K562 (cell line): ENCODE measurements around the gene ANXA4. TPM values are rescaled to one million over a fixed set of nuclear protein-coding genes. Genes with fewer than 3 reads are reported as not detected.
"Not testable (repeated sequence)": the region's sequence is repeated elsewhere in the genome, so short reads cannot be mapped to it uniquely, and the experiment has no call there.

Experiments used
- CBFB ChIP-seq: sonication (generic); formaldehyde crosslinking; IDR thresholded peaks from 2 replicates; pipeline ENCODE4 v1.4.0; 2020; ENCODE audit warnings: mild to moderate bottlenecking, missing genetic modification reagents
- CREB1 ChIP-seq, 2 experiments: sonication (generic) in 1 of 2; formaldehyde crosslinking in 1 of 2; IDR thresholded peaks; 2 replicates each; pipeline versions ENCODE4 v1.6.1 to v1.8.0; 2012 to 2022; ENCODE audit warnings: inconsistent platforms in 1 of 2, mild to moderate bottlenecking in 1 of 2, missing genetic modification reagents in 1 of 2, moderate library complexity in 1 of 2
- CTBP1 ChIP-seq: fragments of 450-650 bp; IDR thresholded peaks from 2 replicates; pipeline ENCODE4 v1.6.1; 2016; ENCODE audit warnings: borderline replicate concordance
- RAD21 ChIP-seq, 2 experiments: fragments of 250-450 bp in 1 of 2; fragments of 450-650 bp in 1 of 2; sonication (Bioruptor Pico) in 1 of 2; formaldehyde crosslinking in 1 of 2; IDR thresholded peaks in 1 of 2; conservative IDR thresholded peaks in 1 of 2; 2 replicates each; pipeline versions ENCODE4 v1.4.0 to v1.8.0; 2020 to 2022; ENCODE audit warnings: mild to moderate bottlenecking in 2 of 2, moderate library complexity in 1 of 2
- RB1 ChIP-seq: fragments of 450-650 bp; IDR thresholded peaks from 2 replicates; pipeline ENCODE4 v1.6.1; 2017; ENCODE audit warnings: low read depth, mild to moderate bottlenecking
- SOX6 ChIP-seq: fragments of 450-650 bp; IDR thresholded peaks from 2 replicates; pipeline ENCODE4 v1.6.1; 2014; ENCODE audit warnings: mild to moderate bottlenecking
- STAG1 ChIP-seq: sonication (generic); formaldehyde crosslinking; IDR thresholded peaks from 2 replicates; pipeline ENCODE4 v1.5.0; 2020; ENCODE audit warnings: missing genetic modification reagents, borderline replicate concordance
- polyA plus RNA-seq, 8 experiments: library from polyadenylated mRNA; depleted of rRNA in 4 of 8; stranded (reverse) in 5 of 8; unstranded in 3 of 8; fragments of >200 nt; fragmentation: Nextera tagmentation in 2 of 8; fragmentation: Illumina TruSeq in 1 of 8; extraction: Ambion mirVana in 2 of 8; extraction: Trizol in 1 of 8; gene quantifications; 2 replicates each; pipeline versions ENCODE4 v1.2.1 to v1.2.3, GENCODE V29; 2011 to 2014; ENCODE audit warnings: inconsistent platforms in 1 of 8, missing spikeins in 1 of 8
- total RNA-seq, 7 experiments: library from RNA; depleted of rRNA in 6 of 7; stranded (reverse); fragments of >200 nt in 6 of 7; fragmentation: Illumina TruSeq in 2 of 7; extraction: Trizol in 2 of 7; gene quantifications; 2 replicates each; pipeline versions ENCODE4 v1.2.1 to v1.2.3, GENCODE V29; 2011 to 2021; ENCODE audit warnings: low replicate concordance in 1 of 7
- TF ChIP-seq, protein P1 (sequence below): IDR thresholded peaks from 2 replicates; pipeline ENCODE4 v1.6.1; 2011; ENCODE audit warnings: borderline replicate concordance, low read depth, mild to moderate bottlenecking, moderate library complexity, low read length; ENCODE audit not compliant: insufficient read depth, poor library complexity, severe bottlenecking
- TF ChIP-seq, protein P2 (sequence below), 2 experiments: fragments of 450-650 bp; formaldehyde crosslinking in 1 of 2; IDR thresholded peaks; 2 replicates each; pipeline versions ENCODE4 v1.4.0 to v1.6.1; 2014 to 2020; ENCODE audit warnings: mild to moderate bottlenecking in 2 of 2, borderline replicate concordance in 1 of 2, low read depth in 1 of 2
- TF ChIP-seq, protein P3 (sequence below), 3 experiments: IDR thresholded peaks in 2 of 3; conservative IDR thresholded peaks in 1 of 3; 2 replicates each; pipeline ENCODE4 v1.5.1; 2011 to 2012; ENCODE audit warnings: low read length in 3 of 3, mild to moderate bottlenecking in 3 of 3, control low read depth in 2 of 3, improper control_type of control experiment in 1 of 3, inconsistent platforms in 1 of 3, low read depth in 1 of 3, mixed read lengths in 1 of 3, moderate library complexity in 1 of 3; ENCODE audit not compliant: insufficient read depth in 2 of 3
- TF ChIP-seq, protein P4 (sequence below): sonication (generic); IDR thresholded peaks from 2 replicates; pipeline ENCODE4 v1.6.1; 2016

ANXA4 gene
- total and polyA plus RNA-seq, 9 of the 15 experiments (the other 6 are each of a cell fraction or from before 2014, with no cell fraction given), result 3.4 to 13.6 (median 11.6) TPM

DNA sequence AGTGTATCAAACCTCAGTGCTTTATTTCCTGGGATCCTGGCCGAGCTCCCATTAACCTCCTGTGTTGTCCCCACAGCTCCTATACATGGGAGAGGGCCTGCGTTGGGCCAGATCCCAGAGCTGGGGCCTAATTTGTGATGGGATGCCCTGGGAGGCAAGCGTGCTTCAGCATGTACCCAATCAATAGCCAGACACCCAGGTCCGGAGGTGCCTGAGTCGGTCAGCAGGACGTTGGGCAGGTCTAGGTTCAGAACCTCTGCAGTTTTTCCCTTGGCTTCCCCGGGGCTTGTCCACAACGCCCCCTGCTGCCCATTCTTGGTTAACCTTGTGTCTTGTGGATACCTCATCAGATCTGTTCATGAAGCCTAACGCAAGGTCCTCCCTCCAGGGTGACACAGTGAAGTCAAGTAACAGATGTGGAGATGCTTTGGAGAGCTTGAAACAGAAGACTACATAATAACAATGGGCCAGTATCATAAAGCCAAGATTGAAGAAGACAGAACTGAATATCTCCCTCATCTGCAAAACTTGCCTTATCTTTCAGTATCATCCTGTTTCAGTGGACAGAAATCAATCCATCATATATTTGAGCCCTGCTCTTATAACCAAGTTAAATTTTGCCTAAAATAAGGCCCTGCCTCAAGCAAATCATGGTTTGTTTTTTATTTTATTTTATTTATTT lies 27.3 kb upstream of the ANXA4 start (continued):
- TF ChIP-seq, protein P1, sequence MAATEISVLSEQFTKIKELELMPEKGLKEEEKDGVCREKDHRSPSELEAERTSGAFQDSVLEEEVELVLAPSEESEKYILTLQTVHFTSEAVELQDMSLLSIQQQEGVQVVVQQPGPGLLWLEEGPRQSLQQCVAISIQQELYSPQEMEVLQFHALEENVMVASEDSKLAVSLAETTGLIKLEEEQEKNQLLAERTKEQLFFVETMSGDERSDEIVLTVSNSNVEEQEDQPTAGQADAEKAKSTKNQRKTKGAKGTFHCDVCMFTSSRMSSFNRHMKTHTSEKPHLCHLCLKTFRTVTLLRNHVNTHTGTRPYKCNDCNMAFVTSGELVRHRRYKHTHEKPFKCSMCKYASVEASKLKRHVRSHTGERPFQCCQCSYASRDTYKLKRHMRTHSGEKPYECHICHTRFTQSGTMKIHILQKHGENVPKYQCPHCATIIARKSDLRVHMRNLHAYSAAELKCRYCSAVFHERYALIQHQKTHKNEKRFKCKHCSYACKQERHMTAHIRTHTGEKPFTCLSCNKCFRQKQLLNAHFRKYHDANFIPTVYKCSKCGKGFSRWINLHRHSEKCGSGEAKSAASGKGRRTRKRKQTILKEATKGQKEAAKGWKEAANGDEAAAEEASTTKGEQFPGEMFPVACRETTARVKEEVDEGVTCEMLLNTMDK, result peak; percentile 2
- TF ChIP-seq, protein P2, sequence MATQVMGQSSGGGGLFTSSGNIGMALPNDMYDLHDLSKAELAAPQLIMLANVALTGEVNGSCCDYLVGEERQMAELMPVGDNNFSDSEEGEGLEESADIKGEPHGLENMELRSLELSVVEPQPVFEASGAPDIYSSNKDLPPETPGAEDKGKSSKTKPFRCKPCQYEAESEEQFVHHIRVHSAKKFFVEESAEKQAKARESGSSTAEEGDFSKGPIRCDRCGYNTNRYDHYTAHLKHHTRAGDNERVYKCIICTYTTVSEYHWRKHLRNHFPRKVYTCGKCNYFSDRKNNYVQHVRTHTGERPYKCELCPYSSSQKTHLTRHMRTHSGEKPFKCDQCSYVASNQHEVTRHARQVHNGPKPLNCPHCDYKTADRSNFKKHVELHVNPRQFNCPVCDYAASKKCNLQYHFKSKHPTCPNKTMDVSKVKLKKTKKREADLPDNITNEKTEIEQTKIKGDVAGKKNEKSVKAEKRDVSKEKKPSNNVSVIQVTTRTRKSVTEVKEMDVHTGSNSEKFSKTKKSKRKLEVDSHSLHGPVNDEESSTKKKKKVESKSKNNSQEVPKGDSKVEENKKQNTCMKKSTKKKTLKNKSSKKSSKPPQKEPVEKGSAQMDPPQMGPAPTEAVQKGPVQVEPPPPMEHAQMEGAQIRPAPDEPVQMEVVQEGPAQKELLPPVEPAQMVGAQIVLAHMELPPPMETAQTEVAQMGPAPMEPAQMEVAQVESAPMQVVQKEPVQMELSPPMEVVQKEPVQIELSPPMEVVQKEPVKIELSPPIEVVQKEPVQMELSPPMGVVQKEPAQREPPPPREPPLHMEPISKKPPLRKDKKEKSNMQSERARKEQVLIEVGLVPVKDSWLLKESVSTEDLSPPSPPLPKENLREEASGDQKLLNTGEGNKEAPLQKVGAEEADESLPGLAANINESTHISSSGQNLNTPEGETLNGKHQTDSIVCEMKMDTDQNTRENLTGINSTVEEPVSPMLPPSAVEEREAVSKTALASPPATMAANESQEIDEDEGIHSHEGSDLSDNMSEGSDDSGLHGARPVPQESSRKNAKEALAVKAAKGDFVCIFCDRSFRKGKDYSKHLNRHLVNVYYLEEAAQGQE (IDR thresholded peaks at IDR 0.05; ENCODE audit: borderline replicate concordance), result peak; percentile 92
- TF ChIP-seq, protein P2 (CRISPR knock-in tag; IDR thresholded peaks at IDR 0.05; ENCODE audit: low read depth), result not testable (repeated sequence)
- peak; percentile 82; the same call in 1 of the 2 replicates for TF ChIP-seq STAG1
- peak; percentile 68; the same call in 1 of the 2 replicates for TF ChIP-seq CTBP1
- TF ChIP-seq RAD21 (CRISPR knock-in tag; conservative IDR thresholded peaks at IDR 0.05 in 1 of 2, IDR thresholded peaks at IDR 0.05 in 1 of 2), result peak; percentile 92 to 97
- peak; percentile 42; the same call in 1 of the 2 replicates for TF ChIP-seq SOX6
- TF ChIP-seq CREB1 (IDR thresholded peaks at IDR 0.05), result not testable (repeated sequence)
- peak; percentile 46; the same call in 1 of the 2 replicates for TF ChIP-seq CREB1 (CRISPR knock-in tag; IDR thresholded peaks at IDR 0.05)
- peak; percentile 55; the same call in 1 of the 2 replicates for TF ChIP-seq RB1
- TF ChIP-seq, protein P3, sequence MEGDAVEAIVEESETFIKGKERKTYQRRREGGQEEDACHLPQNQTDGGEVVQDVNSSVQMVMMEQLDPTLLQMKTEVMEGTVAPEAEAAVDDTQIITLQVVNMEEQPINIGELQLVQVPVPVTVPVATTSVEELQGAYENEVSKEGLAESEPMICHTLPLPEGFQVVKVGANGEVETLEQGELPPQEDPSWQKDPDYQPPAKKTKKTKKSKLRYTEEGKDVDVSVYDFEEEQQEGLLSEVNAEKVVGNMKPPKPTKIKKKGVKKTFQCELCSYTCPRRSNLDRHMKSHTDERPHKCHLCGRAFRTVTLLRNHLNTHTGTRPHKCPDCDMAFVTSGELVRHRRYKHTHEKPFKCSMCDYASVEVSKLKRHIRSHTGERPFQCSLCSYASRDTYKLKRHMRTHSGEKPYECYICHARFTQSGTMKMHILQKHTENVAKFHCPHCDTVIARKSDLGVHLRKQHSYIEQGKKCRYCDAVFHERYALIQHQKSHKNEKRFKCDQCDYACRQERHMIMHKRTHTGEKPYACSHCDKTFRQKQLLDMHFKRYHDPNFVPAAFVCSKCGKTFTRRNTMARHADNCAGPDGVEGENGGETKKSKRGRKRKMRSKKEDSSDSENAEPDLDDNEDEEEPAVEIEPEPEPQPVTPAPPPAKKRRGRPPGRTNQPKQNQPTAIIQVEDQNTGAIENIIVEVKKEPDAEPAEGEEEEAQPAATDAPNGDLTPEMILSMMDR (IDR thresholded peaks at IDR 0.05 in 2 of 3, conservative IDR thresholded peaks at IDR 0.05 in 1 of 3; ENCODE audit: insufficient read depth in 2 of 3, low read depth in 1 of 3, low read length in 3 of 3), result peak; percentile 82 to 88 (median 87)
- TF ChIP-seq, protein P4, sequence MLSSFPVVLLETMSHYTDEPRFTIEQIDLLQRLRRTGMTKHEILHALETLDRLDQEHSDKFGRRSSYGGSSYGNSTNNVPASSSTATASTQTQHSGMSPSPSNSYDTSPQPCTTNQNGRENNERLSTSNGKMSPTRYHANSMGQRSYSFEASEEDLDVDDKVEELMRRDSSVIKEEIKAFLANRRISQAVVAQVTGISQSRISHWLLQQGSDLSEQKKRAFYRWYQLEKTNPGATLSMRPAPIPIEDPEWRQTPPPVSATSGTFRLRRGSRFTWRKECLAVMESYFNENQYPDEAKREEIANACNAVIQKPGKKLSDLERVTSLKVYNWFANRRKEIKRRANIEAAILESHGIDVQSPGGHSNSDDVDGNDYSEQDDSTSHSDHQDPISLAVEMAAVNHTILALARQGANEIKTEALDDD, result peak; percentile 52; the same call in 1 of the 2 replicates
- TF ChIP-seq CBFB, result peak; percentile 70; the same call in 1 of the 2 replicates
